Bronchial epithelial cell (primary cell): ENCODE measurements around the gene DEDD. TPM values are rescaled to one million over a fixed set of nuclear protein-coding genes. Genes with fewer than 3 reads are reported as not detected.

Source experiments
- DNase-seq: peaks from one replicate; pipeline ENCODE4 v3.0.0-alpha.2; 2010; ENCODE audit warnings: low read depth
- FAIRE-seq: peaks from 2 replicates; lab custom pipeline; 2011; peaks lifted over from hg19 to GRCh38; lab: Jason Lieb, UNC
- H3K27me3 ChIP-seq: 2 replicates; pipeline ENCODE4 v1.5.1; 2011; ENCODE audit warnings: low read length; ENCODE audit not compliant: control insufficient read depth, insufficient read depth
- H3K36me3 ChIP-seq: 2 replicates; pipeline ENCODE4 v1.5.1; 2011; ENCODE audit warnings: low read length; ENCODE audit not compliant: control insufficient read depth, insufficient read depth
- H3K4me3 ChIP-seq: 2 replicates; pipeline ENCODE4 v1.5.1; 2011; ENCODE audit warnings: mild to moderate bottlenecking, low read depth, low read length, control low read depth
- CTCF ChIP-seq: IDR thresholded peaks from 2 replicates; pipeline ENCODE4 v1.5.1; 2011; ENCODE audit warnings: mild to moderate bottlenecking, moderate library complexity, low read length, control low read depth, inconsistent platforms; ENCODE audit not compliant: insufficient read depth, severe bottlenecking
- total RNA-seq: library from RNA; depleted of rRNA; stranded (reverse); fragments of >200 nt; gene quantifications from 2 replicates; pipeline ENCODE4 v1.2.1, GENCODE V29; 2014

DEDD gene
- total RNA-seq, 1 donor from 2014 or later: 26.9 TPM

GRCh38 chr1:161095230-161095629 is 37.2 kb downstream of the DEDD start:
- H3K27me3 ChIP-seq: no peaks in the 10 kb centered on the region
- H3K4me3 ChIP-seq: no peak overlapping the region
- no peaks in the 10 kb centered on the region for H3K36me3 ChIP-seq
- no peak for TF ChIP-seq CTCF
- no peak for DNase-seq
- no peak for FAIRE-seq

- Histone ChIP-seq H3K27me3 (no peaks in the 10 kb centered on the region), H3K4me3 (no peak overlapping the region), H3K36me3 (no peaks in the 10 kb centered on the region)
- FAIRE-seq (no peak), DNase-seq (no peak)
- no peak for TF ChIP-seq CTCF
These were observed 38.0 kb downstream of the DEDD start for GRCh38 chr1:161094481-161094880.

- Histone ChIP-seq H3K4me3 (no peak overlapping the region), H3K36me3 (no peaks in the 10 kb centered on the region), H3K27me3 (no peaks in the 10 kb centered on the region)
- FAIRE-seq: no peak
- TF ChIP-seq CTCF: no peak
- DNase-seq: peak; percentile 83
These were observed 39.8 kb downstream of the DEDD start for GRCh38 chr1:161092621-161093028.

GRCh38 chr1:161091796-161092507 is 40.5 kb downstream of the DEDD start:
- TF ChIP-seq CTCF: no peak
- no peaks in the 10 kb centered on the region for H3K27me3 ChIP-seq
- DNase-seq (no peak), FAIRE-seq (peak; percentile 64)
- H3K36me3 ChIP-seq: no peaks in the 10 kb centered on the region
- H3K4me3 ChIP-seq: no peak overlapping the region

- DNase-seq (no peak), FAIRE-seq (no peak)
- Histone ChIP-seq H3K4me3 (no peak overlapping the region), H3K27me3 (no peaks in the 10 kb centered on the region), H3K36me3 (no peaks in the 10 kb centered on the region)
- no peak for TF ChIP-seq CTCF
These were observed 41.4 kb downstream of the DEDD start for GRCh38 chr1:161091093-161091492.

- H3K4me3 ChIP-seq: no peak overlapping the region
- no peak for DNase-seq
- no peaks in the 10 kb centered on the region for H3K27me3 ChIP-seq
- FAIRE-seq: no peak
- no peaks in the 10 kb centered on the region for H3K36me3 ChIP-seq
- TF ChIP-seq CTCF: no peak
These were observed 41.9 kb downstream of the DEDD start for GRCh38 chr1:161090617-161091016.
